GM20000 (cell line): Measurements from ENCODE around the gene PIK3C2G.

Experiments
- DNase-seq: peaks from one replicate; pipeline ENCODE4 v3.0.0; 2012; ENCODE audit warnings: low spot score
- TF ChIP-seq, protein P1 (sequence below): IDR thresholded peaks from 2 replicates; pipeline ENCODE4 v1.5.1; 2012; ENCODE audit warnings: mild to moderate bottlenecking, control low read depth; ENCODE audit errors: extremely low read depth, missing control alignments

Gene PIK3C2G

DNA sequence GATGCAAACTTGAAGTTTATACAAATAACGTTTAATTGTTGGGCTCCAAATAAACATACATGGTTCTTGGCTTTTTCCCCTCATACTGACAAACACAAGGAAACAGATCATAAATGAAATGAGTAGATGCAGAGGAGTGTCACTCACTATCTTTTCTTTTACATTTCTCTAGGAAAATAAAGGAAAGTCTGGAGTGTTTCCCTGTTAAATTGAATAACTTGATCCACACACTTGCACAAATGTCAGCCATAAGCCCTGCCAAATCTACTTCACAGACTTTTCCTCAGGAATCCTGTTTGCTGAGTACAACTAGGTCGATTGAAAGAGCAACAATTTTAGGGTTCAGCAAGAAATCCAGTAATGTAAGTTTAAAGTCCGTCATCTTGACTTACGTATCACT is 301.2 kb downstream of the PIK3C2G start:
- TF ChIP-seq, protein P1, sequence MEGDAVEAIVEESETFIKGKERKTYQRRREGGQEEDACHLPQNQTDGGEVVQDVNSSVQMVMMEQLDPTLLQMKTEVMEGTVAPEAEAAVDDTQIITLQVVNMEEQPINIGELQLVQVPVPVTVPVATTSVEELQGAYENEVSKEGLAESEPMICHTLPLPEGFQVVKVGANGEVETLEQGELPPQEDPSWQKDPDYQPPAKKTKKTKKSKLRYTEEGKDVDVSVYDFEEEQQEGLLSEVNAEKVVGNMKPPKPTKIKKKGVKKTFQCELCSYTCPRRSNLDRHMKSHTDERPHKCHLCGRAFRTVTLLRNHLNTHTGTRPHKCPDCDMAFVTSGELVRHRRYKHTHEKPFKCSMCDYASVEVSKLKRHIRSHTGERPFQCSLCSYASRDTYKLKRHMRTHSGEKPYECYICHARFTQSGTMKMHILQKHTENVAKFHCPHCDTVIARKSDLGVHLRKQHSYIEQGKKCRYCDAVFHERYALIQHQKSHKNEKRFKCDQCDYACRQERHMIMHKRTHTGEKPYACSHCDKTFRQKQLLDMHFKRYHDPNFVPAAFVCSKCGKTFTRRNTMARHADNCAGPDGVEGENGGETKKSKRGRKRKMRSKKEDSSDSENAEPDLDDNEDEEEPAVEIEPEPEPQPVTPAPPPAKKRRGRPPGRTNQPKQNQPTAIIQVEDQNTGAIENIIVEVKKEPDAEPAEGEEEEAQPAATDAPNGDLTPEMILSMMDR, result no peak
- DNase-seq, result no peak

DNA sequence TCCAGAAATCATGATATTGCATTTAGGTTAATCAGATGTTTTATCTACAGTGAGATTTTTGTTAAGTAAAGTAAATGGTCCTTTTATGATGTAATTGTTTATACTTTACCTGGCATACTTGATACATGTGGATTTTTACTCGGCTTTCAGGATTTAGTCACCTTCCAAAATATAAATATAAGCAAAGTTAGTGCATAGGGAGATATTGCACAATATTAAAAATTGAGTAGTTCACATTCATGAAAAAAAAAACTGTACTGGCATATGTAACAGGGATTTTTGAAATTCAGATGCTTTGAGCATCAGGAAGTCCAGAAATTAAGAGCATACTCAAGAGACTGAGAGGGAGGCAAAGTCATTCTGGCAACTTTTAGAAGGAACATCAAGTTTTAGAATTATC is 303.0 kb downstream of the PIK3C2G start:
- TF ChIP-seq, protein P1, result no peak

DNA sequence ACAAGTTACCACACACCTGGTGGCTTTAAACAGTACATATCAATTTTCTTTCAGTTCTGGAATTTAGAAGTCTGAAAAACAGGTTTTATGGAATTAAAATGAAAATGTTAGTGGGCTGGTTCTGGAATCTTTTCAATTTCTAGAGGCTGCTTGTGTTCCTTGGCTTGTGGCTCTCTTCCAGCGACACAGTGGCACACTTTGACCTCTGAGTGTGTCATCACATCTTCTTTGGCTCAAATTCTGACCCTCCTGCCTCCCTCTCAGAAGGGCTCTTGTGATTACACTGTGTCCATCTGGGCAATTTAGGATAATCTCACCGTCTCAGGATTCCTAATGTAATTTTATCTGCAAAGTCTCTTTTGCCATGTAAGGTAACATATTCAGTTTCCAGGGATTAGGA is 306.5 kb downstream of the PIK3C2G start:
- no peak for DNase-seq

More for the DNA sequence above, 303.0 kb downstream of the PIK3C2G start:
- no peak for DNase-seq

DNA sequence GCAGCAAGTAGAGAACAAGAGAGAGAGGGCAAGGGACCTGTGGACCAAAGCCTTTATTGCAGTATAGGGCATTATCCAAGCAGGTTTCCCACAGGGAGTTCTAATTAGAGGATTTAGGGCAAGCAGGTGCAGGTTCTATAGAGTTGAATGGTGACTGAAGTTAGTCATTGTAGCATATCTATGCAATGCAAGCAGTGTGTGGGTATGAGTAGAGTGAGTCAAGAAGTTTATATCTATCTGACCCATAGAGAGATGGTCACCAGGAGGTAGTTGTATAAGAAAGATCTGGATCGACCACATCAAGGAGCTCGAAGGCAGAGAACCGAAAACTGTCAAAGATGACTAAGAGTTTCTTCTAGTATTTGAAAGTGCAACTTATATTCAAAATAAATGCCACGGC is 309.2 kb downstream of the PIK3C2G start:
- no peak for DNase-seq
- TF ChIP-seq, protein P1, result no peak

More for the DNA sequence above, 306.5 kb downstream of the PIK3C2G start:
- TF ChIP-seq, protein P1, result no peak

DNA sequence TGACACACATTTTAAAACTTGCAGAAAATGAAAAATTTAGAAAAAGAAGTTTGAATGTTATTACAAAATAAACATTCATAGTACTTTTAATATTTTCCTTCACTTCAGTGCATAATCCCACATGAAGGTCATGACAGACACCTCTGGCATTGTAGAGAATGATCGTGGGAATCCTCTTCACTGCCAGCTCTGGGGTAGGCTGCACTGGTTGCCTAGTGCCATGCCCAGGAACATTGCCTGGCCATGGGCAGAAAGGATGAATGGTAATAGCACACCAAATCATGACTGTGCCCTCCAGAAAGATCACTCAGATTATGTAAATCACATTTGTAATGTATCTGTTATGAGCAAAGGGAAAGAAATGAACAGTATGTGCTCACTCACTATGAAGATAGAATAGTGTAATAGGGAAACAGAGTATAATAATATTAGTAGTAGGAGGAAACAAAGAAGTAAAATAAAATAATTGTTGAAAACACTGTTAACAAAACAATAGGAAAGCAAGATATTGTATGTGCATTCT is 314.8 kb downstream of the PIK3C2G start:
- TF ChIP-seq, protein P1, result no peak
- no peak for DNase-seq

DNA sequence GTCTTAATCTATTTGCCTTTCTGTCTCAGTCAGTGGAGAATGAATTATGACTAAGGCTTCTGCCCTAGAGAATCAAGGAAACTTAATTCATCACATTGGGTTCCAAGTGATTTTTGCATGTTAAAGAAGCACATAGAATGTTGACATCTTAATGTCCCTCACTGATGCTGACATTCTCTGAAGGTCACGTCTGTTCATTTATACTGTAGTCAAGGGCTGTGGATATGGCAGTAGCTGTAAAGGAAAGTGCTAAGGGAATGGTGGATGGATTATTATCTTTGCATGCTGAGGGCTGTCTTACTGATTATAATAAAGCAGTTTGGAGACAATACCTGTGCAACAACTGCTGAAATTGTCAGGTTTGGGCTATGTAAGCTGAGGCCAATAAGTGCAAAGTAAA is 315.3 kb downstream of the PIK3C2G start:
- no peak for DNase-seq
- TF ChIP-seq, protein P1, result no peak

DNA sequence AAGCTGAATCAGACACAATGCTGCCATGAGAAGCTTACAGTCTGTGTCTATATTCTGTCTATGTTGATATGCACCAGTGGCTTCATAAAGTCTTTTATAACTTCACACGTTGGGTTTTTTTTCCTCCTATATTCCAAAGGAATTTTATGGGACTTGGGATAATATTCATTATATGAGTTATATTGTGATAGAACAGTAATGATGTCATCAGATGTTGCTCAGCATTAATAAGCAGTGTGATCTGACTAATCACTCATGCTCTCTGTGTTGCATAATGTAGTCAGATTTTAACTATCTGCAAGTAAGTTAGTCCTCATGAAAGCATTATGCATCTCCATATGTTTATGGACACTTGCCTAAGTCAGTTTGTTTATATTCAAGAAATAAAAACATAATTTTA is 316.9 kb downstream of the PIK3C2G start:
- TF ChIP-seq, protein P1, result no peak
- DNase-seq, result no peak
